ENCODE measurements around the gene EIF4B. TPM values are rescaled to one million over a fixed set of nuclear protein-coding genes. Genes with fewer than 3 reads are reported as not detected.

EIF4B gene
- total and polyA plus RNA-seq, 9 of the 15 experiments (the other 6 are each of a cell fraction or from before 2014, with no cell fraction given) = 138 to 669 (median 552) TPM

- 6% methylated on average over 63 of the region's 67 CpGs for WGBS (ENCODE audit: insufficient coverage, low coverage, missing lambda C conversion rate)
- in situ Hi-C loops (cut with MboI) = no loop called here
- Histone ChIP-seq H3K27ac (ENCODE audit: extremely low read depth, low read depth, low read length) (peak within 1 kb of the TSS; percentile 71), H3K79me2 (ENCODE audit: control insufficient read depth, insufficient read depth, low read length) (peaks cover 8% of the 10 kb centered on the region; the same call in 2 of the 3 replicates), H3K4me1 (replicated peaks in 1 of 2; ENCODE audit: control insufficient read depth in 2 of 2, insufficient read depth in 2 of 2, low read length in 2 of 2) (peaks cover 5 to 13% of the 10 kb centered on the region in 2 experiments; a peak in 3 of 5 replicates), H3K4me3 (peak within 1 kb of the TSS; percentile 58), H4K20me1 (replicated peaks; ENCODE audit: control insufficient read depth, insufficient read depth, low read length) (no peaks in the 10 kb centered on the region), H3K9me3 (replicated peaks; ENCODE audit: control insufficient read depth, insufficient read depth, low read depth, low read length) (no peaks in the 10 kb centered on the region), H3K9me1 (ENCODE audit: control insufficient read depth, insufficient read depth, low read length) (no peaks in the 10 kb centered on the region), H3K36me3 (ENCODE audit: control insufficient read depth, insufficient read depth, low read length) (peaks cover 6% of the 10 kb centered on the region; the same call in 2 of the 3 replicates), H3K27me3 (ENCODE audit: control insufficient read depth in 2 of 2, insufficient read depth in 2 of 2, low read length in 2 of 2) (no peaks in the 10 kb centered on the region), H2AFZ (ENCODE audit: low read depth, low read length) (peak within 1 kb of the TSS; percentile 88), H3K4me2 (ENCODE audit: insufficient read depth, low read length) (peak within 1 kb of the TSS; percentile 95), H3K9ac (ENCODE audit: insufficient read depth in 1 of 2, low read depth in 2 of 2, low read length in 2 of 2) (peak within 1 kb of the TSS; percentile 83 to 96)
- ChIA-PET CTCF (ENCODE audit: low intra/inter-chr PET ratio) (no interaction called here), POLR2A (interaction anchor here (0.6 to 2.3 kb wide), 19 partner anchors 12 to 422 kb away, joined by 3 to 12 read pairs (median 3); partner anchors contain the start of genes CSAD, IGFBP6 and TARBP2)
- intact Hi-C loops (cut with micrococcal nuclease) = no loop called here
- TSS peak; percentile 96 for BruUV-seq (replicated peaks)
- FAIRE-seq (peak; percentile 90), DNase-seq (ENCODE audit: extremely low read depth in 1 of 4, low spot score in 3 of 4) (peak; percentile 98 to 100 (median 100)), ATAC-seq (peak; percentile 99)
- TF ChIP-seq FOXJ3 (CRISPR knock-in tag; IDR thresholded peaks at IDR 0.05) (no peak), CGGBP1 (CRISPR knock-in tag; IDR thresholded peaks at IDR 0.05) (no peak), XRCC4 (IDR thresholded peaks at IDR 0.05; ENCODE audit: extremely low read depth, insufficient read depth, insufficient read length) (no peak), ZBTB5 (IDR thresholded peaks at IDR 0.05) (no peak), ZNF146 (CRISPR knock-in tag; IDR thresholded peaks at IDR 0.05; ENCODE audit: unreplicated experiment) (no peak), GTF3C2 (IDR thresholded peaks at IDR 0.05; ENCODE audit: borderline replicate concordance, extremely low read depth, insufficient read length) (no peak), CBX8 (IDR thresholded peaks at IDR 0.05; ENCODE audit: borderline replicate concordance, extremely low read depth, low read depth, low read length, poor library complexity, severe bottlenecking) (no peak), RNF219 (CRISPR knock-in tag; IDR thresholded peaks at IDR 0.05) (no peak), SMARCA4 (IDR thresholded peaks at IDR 0.05) (0 out of 2 replicates have a peak, but pooled peaks have one; percentile 9), RBM15 (IDR thresholded peaks at IDR 0.05; ENCODE audit: insufficient read depth, low read length) (no peak), MTA1 (IDR thresholded peaks at IDR 0.05; ENCODE audit: borderline replicate concordance) (no peak), PRMT5 (CRISPR knock-in tag; IDR thresholded peaks at IDR 0.05) (no peak)
These were observed 73.2 kb downstream of the EIF4B start, which contains the start of gene SPRYD3 for GRCh38 chr12:53079226-53080117. SPRYD3 (minus strand) TSS chr12:53079390; CDS start chr12:53079333, 57 bp downstream.
